ENCODE results near the gene ANKRD35. TPM values are rescaled to one million over a fixed set of nuclear protein-coding genes. Genes with fewer than 3 reads are reported as not detected.
"Not testable (repeated sequence)": the region's sequence is repeated elsewhere in the genome, so short reads cannot be mapped to it uniquely, and the experiment has no call there.

Gene ANKRD35
- total and polyA plus RNA-seq, 2 experiments from 2014 or later: 0.77 TPM; not detected in 1

DNA sequence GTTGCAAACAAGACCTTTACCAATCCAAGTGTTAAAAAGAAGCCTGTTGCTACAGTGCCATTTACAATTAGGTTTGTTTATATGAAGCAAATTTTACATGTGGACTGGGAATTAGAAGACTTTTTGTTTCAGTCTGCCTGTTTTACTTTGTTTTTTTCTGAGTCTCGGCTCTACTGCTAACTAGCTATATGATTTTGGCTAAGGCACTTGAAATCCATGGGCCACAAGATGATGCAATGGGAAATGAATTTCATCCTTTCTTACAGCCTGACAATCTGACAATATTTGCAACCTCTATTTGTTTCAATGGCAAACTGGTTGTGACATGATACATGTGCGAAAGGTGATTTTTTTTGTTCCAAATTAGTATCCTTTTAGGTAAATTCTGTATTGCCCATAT lies 36.6 kb upstream of the ANKRD35 start:
- TF ChIP-seq, protein P1, sequence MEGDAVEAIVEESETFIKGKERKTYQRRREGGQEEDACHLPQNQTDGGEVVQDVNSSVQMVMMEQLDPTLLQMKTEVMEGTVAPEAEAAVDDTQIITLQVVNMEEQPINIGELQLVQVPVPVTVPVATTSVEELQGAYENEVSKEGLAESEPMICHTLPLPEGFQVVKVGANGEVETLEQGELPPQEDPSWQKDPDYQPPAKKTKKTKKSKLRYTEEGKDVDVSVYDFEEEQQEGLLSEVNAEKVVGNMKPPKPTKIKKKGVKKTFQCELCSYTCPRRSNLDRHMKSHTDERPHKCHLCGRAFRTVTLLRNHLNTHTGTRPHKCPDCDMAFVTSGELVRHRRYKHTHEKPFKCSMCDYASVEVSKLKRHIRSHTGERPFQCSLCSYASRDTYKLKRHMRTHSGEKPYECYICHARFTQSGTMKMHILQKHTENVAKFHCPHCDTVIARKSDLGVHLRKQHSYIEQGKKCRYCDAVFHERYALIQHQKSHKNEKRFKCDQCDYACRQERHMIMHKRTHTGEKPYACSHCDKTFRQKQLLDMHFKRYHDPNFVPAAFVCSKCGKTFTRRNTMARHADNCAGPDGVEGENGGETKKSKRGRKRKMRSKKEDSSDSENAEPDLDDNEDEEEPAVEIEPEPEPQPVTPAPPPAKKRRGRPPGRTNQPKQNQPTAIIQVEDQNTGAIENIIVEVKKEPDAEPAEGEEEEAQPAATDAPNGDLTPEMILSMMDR (IDR thresholded peaks at IDR 0.05; ENCODE audit: low read depth, low read length): no peak
- Histone ChIP-seq H3K36me3 (peaks cover 14% of the 10 kb centered on the region), H3K9me3 (ENCODE audit: low read depth) (no peaks in the 10 kb centered on the region), H3K27ac (no peak overlapping the region), H3K4me3 (no peak overlapping the region), H3K27me3 (no peaks in the 10 kb centered on the region), H3K4me1 (ENCODE audit: low read depth) (peaks cover 8% of the 10 kb centered on the region)
- peak in 1 of 2 donors; percentile 65 for DNase-seq (ENCODE audit: low read depth in 1 of 2, low spot score in 1 of 2)

GRCh38 chr1:145920297-145920696 lies 34.6 kb upstream of the ANKRD35 start:
- DNase-seq (ENCODE audit: low read depth in 1 of 2, low spot score in 1 of 2); H3K4me3 ChIP-seq; H3K27me3 ChIP-seq; H3K4me1 ChIP-seq (ENCODE audit: low read depth); H3K27ac ChIP-seq; H3K9me3 ChIP-seq (ENCODE audit: low read depth): not testable (repeated sequence)
- H3K36me3 ChIP-seq: peaks cover 19% of the 10 kb centered on the region

DNA sequence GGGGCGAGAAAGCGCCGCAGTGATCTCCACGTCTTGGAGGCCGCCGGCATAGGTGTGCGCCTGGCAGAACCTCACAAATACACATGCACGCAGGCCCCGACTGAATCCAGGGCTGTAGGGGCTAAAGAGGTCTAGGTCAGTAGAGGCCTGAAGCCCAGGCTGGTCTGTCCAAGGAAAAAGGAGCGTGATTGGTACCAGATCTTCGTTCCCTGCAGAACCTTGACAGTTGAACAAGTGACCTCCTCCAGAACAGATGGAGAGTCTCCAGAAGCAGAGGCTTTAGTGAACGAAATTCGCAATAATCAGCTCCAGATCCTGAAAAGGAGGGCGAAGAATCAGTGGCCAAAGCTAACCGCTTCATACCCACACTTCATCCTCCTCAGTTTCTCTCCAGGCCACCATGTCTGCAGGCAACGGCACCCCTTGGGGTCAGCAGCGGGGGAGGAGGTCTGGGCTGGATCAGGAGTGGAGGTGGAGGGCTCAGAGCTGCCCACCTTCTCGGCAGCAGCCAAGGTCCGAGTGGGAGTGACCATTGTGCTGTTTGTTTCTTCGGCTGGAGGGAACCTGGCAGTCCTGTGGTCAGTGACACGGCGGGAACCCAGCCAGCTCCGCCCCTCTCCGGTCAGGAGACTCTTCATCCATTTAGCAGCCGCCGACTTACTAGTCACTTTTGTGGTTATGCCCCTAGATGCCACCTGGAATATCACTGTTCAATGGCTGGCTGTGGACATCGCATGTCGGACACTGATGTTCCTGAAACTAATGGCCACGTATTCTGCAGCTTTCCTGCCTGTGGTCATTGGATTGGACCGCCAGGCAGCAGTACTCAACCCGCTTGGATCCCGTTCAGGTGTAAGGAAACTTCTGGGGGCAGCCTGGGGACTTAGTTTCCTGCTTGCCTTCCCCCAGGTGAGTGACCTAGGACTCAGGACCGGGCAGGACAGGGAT lies 33.6 kb upstream of the ANKRD35 start:
- Histone ChIP-seq H3K36me3 (peaks cover 24% of the 10 kb centered on the region), H3K27me3 (no peaks in the 10 kb centered on the region), H3K4me3 (peak overlapping the region; percentile 85), H3K4me1 (ENCODE audit: low read depth) (peaks cover 5% of the 10 kb centered on the region), H3K9me3 (ENCODE audit: low read depth) (no peaks in the 10 kb centered on the region), H3K27ac (peak overlapping the region; percentile 88)
- TF ChIP-seq, protein P1 (IDR thresholded peaks at IDR 0.05; ENCODE audit: low read depth, low read length): no peak
- DNase-seq (ENCODE audit: low read depth in 1 of 2, low spot score in 1 of 2): peak; percentile 49 to 60

- H3K4me1 ChIP-seq (ENCODE audit: low read depth): peaks cover 5% of the 10 kb centered on the region
- H3K9me3 ChIP-seq (ENCODE audit: low read depth): no peaks in the 10 kb centered on the region
- H3K27ac ChIP-seq: peak within 1 kb of the TSS; percentile 88
- no peaks in the 10 kb centered on the region for H3K27me3 ChIP-seq
- peak within 1 kb of the TSS; percentile 85 for H3K4me3 ChIP-seq
- peaks cover 25% of the 10 kb centered on the region for H3K36me3 ChIP-seq
- DNase-seq (ENCODE audit: low read depth in 1 of 2, low spot score in 1 of 2): peak; percentile 89 to 92
- TF ChIP-seq, protein P1 (IDR thresholded peaks at IDR 0.05; ENCODE audit: low read depth, low read length): no peak
Measured at GRCh38 chr1:145918144-145918991, 32.7 kb upstream of the ANKRD35 start, which contains the start of gene PEX11B. Gene PEX11B (minus strand): TSS chr1:145918717. CDS start chr1:145918688, 29 bp downstream.

DNA sequence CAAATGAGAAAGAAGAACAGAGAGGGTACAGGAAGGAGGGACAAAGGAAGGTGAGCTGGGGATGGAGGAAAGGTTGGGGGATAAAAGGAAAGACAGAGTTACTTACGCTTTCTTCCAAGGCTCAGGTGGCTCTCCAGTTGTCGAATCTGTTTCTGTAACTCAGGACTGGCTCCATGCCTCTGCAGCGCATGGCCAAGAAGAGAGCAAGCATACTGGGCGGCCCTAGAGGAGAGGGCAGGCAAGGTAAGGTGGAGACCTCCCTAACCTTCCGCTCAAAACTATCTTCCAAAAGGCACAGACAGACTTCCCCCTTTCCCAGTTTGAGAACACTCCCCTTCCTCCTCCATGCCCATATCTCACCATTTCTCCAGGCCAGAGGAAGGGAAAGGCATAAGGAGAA lies 31.9 kb upstream of the ANKRD35 start:
- Histone ChIP-seq H3K27me3 (no peaks in the 10 kb centered on the region), H3K4me1 (ENCODE audit: low read depth) (peaks cover 5% of the 10 kb centered on the region), H3K9me3 (ENCODE audit: low read depth) (no peaks in the 10 kb centered on the region), H3K36me3 (peaks cover 24% of the 10 kb centered on the region), H3K4me3 (peak overlapping the region; percentile 85), H3K27ac (no peak overlapping the region)
- no peak for DNase-seq (ENCODE audit: low read depth in 1 of 2, low spot score in 1 of 2)
- TF ChIP-seq, protein P1 (IDR thresholded peaks at IDR 0.05; ENCODE audit: low read depth, low read length): no peak
